Measurements from ENCODE around the gene ZNF260. TPM values are rescaled to one million over a fixed set of nuclear protein-coding genes. Genes with fewer than 3 reads are reported as not detected.

ZNF260 gene
- total RNA-seq, 1 donor from 2014 or later = 16.4 TPM

DNA sequence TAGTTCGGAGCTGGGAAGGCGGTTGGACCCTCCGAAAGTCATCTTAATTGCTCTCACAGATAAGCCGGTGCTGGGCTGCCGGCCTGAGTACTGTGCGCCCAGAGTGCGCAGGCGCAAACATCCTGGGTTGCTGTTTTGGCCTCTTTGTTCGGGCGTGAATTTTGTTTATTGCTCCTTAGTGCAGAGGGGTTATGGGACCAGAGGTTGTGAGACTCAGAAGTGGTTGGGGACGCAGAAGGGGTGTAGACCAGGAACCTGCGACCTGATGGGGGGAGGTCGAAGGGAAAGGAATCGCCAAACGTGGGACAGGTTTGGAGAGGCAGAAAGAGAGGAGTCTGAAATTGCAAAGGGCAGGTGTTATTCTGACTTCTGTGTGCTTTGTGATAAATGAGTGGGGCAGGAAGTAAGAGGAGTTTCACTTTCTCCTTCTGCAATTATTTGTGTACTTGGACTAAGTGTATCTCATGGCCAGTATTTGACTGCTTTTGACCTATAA, 38.1 kb downstream of the ZNF260 start:
- H3K36me3 Mint-ChIP-seq (ENCODE audit: unreplicated experiment) = peaks cover 15% of the 10 kb centered on the region
- H3K9me3 Mint-ChIP-seq (ENCODE audit: unreplicated experiment) = peaks cover 5% of the 10 kb centered on the region
- peaks cover 17% of the 10 kb centered on the region for H3K4me1 Mint-ChIP-seq (ENCODE audit: unreplicated experiment)
- no peak for DNase-seq (ENCODE audit: extremely low spot score, unreplicated experiment)
- peak overlapping the region; percentile 98 for H3K4me3 Mint-ChIP-seq (ENCODE audit: unreplicated experiment)
- H3K27me3 Mint-ChIP-seq (ENCODE audit: unreplicated experiment) = no peaks in the 10 kb centered on the region
- TF ChIP-seq, protein P1, sequence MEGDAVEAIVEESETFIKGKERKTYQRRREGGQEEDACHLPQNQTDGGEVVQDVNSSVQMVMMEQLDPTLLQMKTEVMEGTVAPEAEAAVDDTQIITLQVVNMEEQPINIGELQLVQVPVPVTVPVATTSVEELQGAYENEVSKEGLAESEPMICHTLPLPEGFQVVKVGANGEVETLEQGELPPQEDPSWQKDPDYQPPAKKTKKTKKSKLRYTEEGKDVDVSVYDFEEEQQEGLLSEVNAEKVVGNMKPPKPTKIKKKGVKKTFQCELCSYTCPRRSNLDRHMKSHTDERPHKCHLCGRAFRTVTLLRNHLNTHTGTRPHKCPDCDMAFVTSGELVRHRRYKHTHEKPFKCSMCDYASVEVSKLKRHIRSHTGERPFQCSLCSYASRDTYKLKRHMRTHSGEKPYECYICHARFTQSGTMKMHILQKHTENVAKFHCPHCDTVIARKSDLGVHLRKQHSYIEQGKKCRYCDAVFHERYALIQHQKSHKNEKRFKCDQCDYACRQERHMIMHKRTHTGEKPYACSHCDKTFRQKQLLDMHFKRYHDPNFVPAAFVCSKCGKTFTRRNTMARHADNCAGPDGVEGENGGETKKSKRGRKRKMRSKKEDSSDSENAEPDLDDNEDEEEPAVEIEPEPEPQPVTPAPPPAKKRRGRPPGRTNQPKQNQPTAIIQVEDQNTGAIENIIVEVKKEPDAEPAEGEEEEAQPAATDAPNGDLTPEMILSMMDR (IDR thresholded peaks at IDR 0.05) = no peak
- peak overlapping the region; percentile 100 for H3K27ac Mint-ChIP-seq (ENCODE audit: unreplicated experiment)

DNA sequence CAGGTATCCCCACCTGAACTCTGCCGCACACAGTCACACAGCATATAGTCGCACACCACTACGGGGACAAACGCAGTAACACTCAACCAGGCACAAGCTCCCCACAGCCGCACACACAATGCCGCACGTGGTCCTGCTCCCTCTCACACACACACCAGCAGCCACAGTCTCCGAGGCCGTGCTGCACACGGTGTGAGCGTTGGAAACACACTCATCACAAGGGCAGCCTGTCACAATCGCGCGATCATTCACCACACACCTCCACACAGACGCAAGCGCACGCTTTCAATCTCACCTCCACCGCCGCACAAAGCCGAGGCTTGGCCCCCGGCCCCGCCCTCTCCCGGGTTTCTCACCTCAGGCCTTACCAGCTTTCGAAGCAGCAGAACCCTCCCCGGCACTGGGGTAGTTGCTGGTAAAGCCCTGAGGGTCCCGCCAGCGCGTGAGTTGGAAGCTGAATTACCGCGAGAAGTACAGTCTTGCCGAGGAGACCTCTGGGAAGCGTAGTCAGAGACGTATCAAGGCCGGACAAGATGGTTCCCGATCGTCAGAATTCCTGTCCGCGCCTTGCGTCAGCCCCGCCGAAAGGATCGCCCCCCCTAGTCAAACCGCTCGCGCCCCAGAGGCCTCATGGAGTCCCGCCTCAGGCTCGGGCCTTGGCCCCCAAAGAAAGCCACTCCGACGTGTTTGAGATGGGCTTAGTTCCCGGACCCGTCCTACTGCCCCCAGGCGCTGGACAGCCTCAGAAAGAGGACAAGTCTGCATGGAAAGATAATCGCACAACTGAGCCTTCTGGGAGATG, 38.8 kb downstream of the ZNF260 start, which contains the start of gene ZNF566:
ZNF566 (minus strand) TSS at position 444 of the 802 bp plus-strand sequence. CDS start 13,004 bp downstream, outside the sequence.
- peaks cover 17% of the 10 kb centered on the region for H3K4me1 Mint-ChIP-seq (ENCODE audit: unreplicated experiment)
- DNase-seq (ENCODE audit: extremely low spot score, unreplicated experiment) = peak; percentile 97
- peak within 1 kb of the TSS; percentile 98 for H3K4me3 Mint-ChIP-seq (ENCODE audit: unreplicated experiment)
- no peaks in the 10 kb centered on the region for H3K27me3 Mint-ChIP-seq (ENCODE audit: unreplicated experiment)
- H3K27ac Mint-ChIP-seq (ENCODE audit: unreplicated experiment) = peak within 1 kb of the TSS; percentile 100
- TF ChIP-seq, protein P1 (IDR thresholded peaks at IDR 0.05) = no peak
- H3K36me3 Mint-ChIP-seq (ENCODE audit: unreplicated experiment) = peaks cover 17% of the 10 kb centered on the region
- H3K9me3 Mint-ChIP-seq (ENCODE audit: unreplicated experiment) = peaks cover 6% of the 10 kb centered on the region

DNA sequence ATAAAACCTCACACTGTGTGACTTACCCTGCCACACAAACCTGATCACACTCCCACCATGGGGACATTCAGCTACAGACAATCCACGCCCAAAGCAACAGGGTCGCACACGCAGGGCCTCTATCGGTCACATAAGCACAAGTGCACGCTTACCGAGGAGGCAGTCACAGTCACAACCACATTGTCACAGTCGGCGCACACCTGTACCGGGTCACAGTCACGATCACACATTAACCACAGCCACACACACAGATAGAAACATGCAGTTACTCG, 39.3 kb downstream of the ZNF260 start:
- peaks cover 17% of the 10 kb centered on the region for H3K4me1 Mint-ChIP-seq (ENCODE audit: unreplicated experiment)

GRCh38 chr19:36488118-36488845, 39.8 kb downstream of the ZNF260 start:
- peaks cover 24% of the 10 kb centered on the region for H3K36me3 Mint-ChIP-seq (ENCODE audit: unreplicated experiment)
- peak overlapping the region; percentile 98 for H3K4me3 Mint-ChIP-seq (ENCODE audit: unreplicated experiment)
- TF ChIP-seq, protein P1 (IDR thresholded peaks at IDR 0.05) = no peak
- peaks cover 10% of the 10 kb centered on the region for H3K9me3 Mint-ChIP-seq (ENCODE audit: unreplicated experiment)
- H3K27ac Mint-ChIP-seq (ENCODE audit: unreplicated experiment) = peak overlapping the region; percentile 100
- no peaks in the 10 kb centered on the region for H3K27me3 Mint-ChIP-seq (ENCODE audit: unreplicated experiment)
- DNase-seq (ENCODE audit: extremely low spot score, unreplicated experiment) = no peak
- peaks cover 17% of the 10 kb centered on the region for H3K4me1 Mint-ChIP-seq (ENCODE audit: unreplicated experiment)

More for the DNA sequence above, 39.3 kb downstream of the ZNF260 start:
- Mint-ChIP-seq H3K27ac (ENCODE audit: unreplicated experiment) (peak overlapping the region; percentile 100), H3K27me3 (ENCODE audit: unreplicated experiment) (no peaks in the 10 kb centered on the region), H3K4me3 (ENCODE audit: unreplicated experiment) (peak overlapping the region; percentile 98), H3K9me3 (ENCODE audit: unreplicated experiment) (peaks cover 9% of the 10 kb centered on the region), H3K36me3 (ENCODE audit: unreplicated experiment) (peaks cover 21% of the 10 kb centered on the region)
- TF ChIP-seq, protein P1 (IDR thresholded peaks at IDR 0.05) = no peak
- no peak for DNase-seq (ENCODE audit: extremely low spot score, unreplicated experiment)

DNA sequence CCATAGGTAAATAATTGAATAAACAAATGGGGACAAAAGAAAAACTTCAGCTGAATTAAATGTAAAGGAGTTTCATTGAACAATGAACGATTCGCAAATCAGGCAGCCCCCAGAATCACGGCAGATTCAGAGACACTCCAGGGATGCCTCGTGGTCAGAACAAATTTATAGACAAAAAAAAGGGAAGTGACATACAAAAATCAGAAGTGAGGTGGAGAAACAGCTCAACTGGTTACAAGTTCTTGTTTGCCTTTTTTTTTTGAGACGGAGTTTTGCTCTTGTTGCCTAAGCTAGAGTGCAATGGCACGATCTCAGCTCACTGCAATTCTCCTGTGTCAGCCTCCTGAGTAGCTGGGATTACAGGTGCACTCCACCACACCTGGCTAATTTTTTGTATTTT, 44.4 kb downstream of the ZNF260 start:
- H3K27ac Mint-ChIP-seq (ENCODE audit: unreplicated experiment) = no peak overlapping the region
- H3K9me3 Mint-ChIP-seq (ENCODE audit: unreplicated experiment) = peaks cover 26% of the 10 kb centered on the region
- TF ChIP-seq, protein P1 (IDR thresholded peaks at IDR 0.05) = no peak
- H3K4me3 Mint-ChIP-seq (ENCODE audit: unreplicated experiment) = no peak overlapping the region
- no peak for DNase-seq (ENCODE audit: extremely low spot score, unreplicated experiment)
- peaks cover 9% of the 10 kb centered on the region for H3K4me1 Mint-ChIP-seq (ENCODE audit: unreplicated experiment)
- H3K36me3 Mint-ChIP-seq (ENCODE audit: unreplicated experiment) = peaks cover 44% of the 10 kb centered on the region
- H3K27me3 Mint-ChIP-seq (ENCODE audit: unreplicated experiment) = no peaks in the 10 kb centered on the region
